Neuronal stem cell (in vitro differentiated cells): ENCODE data around the gene CLMN.

Experiments used
- DNase-seq: peaks from one replicate; pipeline ENCODE4 v3.0.0-alpha.2; 2013; ENCODE audit warnings: low spot score
- H2AFZ ChIP-seq: one replicate; pipeline ENCODE4 v1.6.1; 2013; ENCODE audit warnings: mild to moderate bottlenecking, low read length, inconsistent platforms
- H2AK5ac ChIP-seq: 2 replicates; pipeline ENCODE4 v1.6.1; 2013; ENCODE audit warnings: low read depth, mild to moderate bottlenecking, inconsistent platforms, low read length, moderate library complexity, mixed read lengths
- H2BK120ac ChIP-seq: 2 replicates; pipeline ENCODE4 v1.6.1; 2013; ENCODE audit warnings: low read depth, mild to moderate bottlenecking, inconsistent platforms, low read length, moderate library complexity, mixed read lengths
- H2BK12ac ChIP-seq: one replicate; pipeline ENCODE4 v1.6.1; 2013; ENCODE audit warnings: low read length, inconsistent platforms
- H2BK15ac ChIP-seq: 2 replicates; pipeline ENCODE4 v1.6.1; 2013; ENCODE audit warnings: mild to moderate bottlenecking, low read length, inconsistent platforms, mixed read lengths
- H2BK5ac ChIP-seq: one replicate; pipeline ENCODE4 v1.6.1; 2013; ENCODE audit warnings: inconsistent platforms, mild to moderate bottlenecking, low read length, moderate library complexity
- H3K14ac ChIP-seq: one replicate; pipeline ENCODE4 v1.6.1; 2013; ENCODE audit warnings: low read length, inconsistent platforms
- H3K18ac ChIP-seq: 2 replicates; pipeline ENCODE4 v1.6.1; 2013; ENCODE audit warnings: low read length, inconsistent platforms
- H3K23ac ChIP-seq: 2 replicates; pipeline ENCODE4 v1.6.1; 2013; ENCODE audit warnings: low read depth, mild to moderate bottlenecking, mixed read lengths, low read length, inconsistent platforms; ENCODE audit not compliant: poor library complexity
- H3K27ac ChIP-seq: replicated peaks from 3 replicates; pipeline ENCODE4 v1.5.1; 2013; ENCODE audit warnings: low read length, inconsistent platforms
- H3K27me3 ChIP-seq, 3 experiments: 2 replicates each; pipeline ENCODE4 v1.6.1; 2013; ENCODE audit warnings: low read length in 3 of 3, mild to moderate bottlenecking in 2 of 3, inconsistent platforms in 1 of 3, low read depth in 1 of 3, mixed read lengths in 1 of 3, moderate library complexity in 1 of 3; ENCODE audit not compliant: control insufficient read depth in 3 of 3, insufficient read depth in 3 of 3
- H3K36me3 ChIP-seq, 2 donors: replicated peaks in 1 of 2; 2 replicates each; pipeline ENCODE4 v1.6.1; 2013; ENCODE audit warnings: low read length in 2 of 2; ENCODE audit not compliant: control insufficient read depth in 2 of 2, insufficient read depth in 2 of 2
- H3K4ac ChIP-seq: 2 replicates; pipeline ENCODE4 v1.6.1; 2013; ENCODE audit warnings: inconsistent platforms, mild to moderate bottlenecking, low read length, moderate library complexity
- H3K4me1 ChIP-seq, 2 donors: 1 replicate in 1 of 2; 2 replicates in 1 of 2; pipeline ENCODE4 v1.6.1; 2013; ENCODE audit warnings: low read length in 2 of 2, low read depth in 1 of 2; ENCODE audit not compliant: control insufficient read depth in 2 of 2, insufficient read depth in 1 of 2
- H3K4me2 ChIP-seq: one replicate; pipeline ENCODE4 v1.6.1; 2013; ENCODE audit warnings: mild to moderate bottlenecking, low read length, inconsistent platforms; ENCODE audit not compliant: insufficient read depth, poor library complexity, severe bottlenecking
- H3K4me3 ChIP-seq, 2 donors: 2 replicates each; pipeline ENCODE4 v1.5.1; 2013; ENCODE audit warnings: low read length in 2 of 2, mild to moderate bottlenecking in 2 of 2, inconsistent platforms in 1 of 2, moderate library complexity in 1 of 2
- H3K79me1 ChIP-seq: one replicate; pipeline ENCODE4 v1.6.1; 2013; ENCODE audit warnings: low read depth, mild to moderate bottlenecking, inconsistent platforms, low read length, moderate library complexity
- H3K9ac ChIP-seq: one replicate; pipeline ENCODE4 v1.6.1; 2013; ENCODE audit warnings: mild to moderate bottlenecking, low read depth, low read length, inconsistent platforms; ENCODE audit not compliant: poor library complexity
- H3K9me3 ChIP-seq, 2 donors: replicated peaks in 1 of 2; 2 replicates each; pipeline versions ENCODE3 to v1.6.1; 2013; ENCODE audit warnings: low read length in 2 of 2, mild to moderate bottlenecking in 2 of 2, inconsistent platforms in 1 of 2, low read depth in 1 of 2, mixed read lengths in 1 of 2, moderate library complexity in 1 of 2; ENCODE audit not compliant: control insufficient read depth in 2 of 2, insufficient read depth in 1 of 2
- H4K8ac ChIP-seq: one replicate; pipeline ENCODE4 v1.6.1; 2013; ENCODE audit warnings: low read depth, mild to moderate bottlenecking, inconsistent platforms, low read length, moderate library complexity
- H4K91ac ChIP-seq: one replicate; pipeline ENCODE4 v1.6.1; 2013; ENCODE audit warnings: low read length, low read depth, mild to moderate bottlenecking, inconsistent platforms; ENCODE audit not compliant: poor library complexity
- WGBS, 2 donors: extraction: QIAGEN DNeasy Blood & Tissue Kit; methylation state at CpG; one replicate each; pipeline ENCODE4 v1.1.7; 2013; ENCODE audit warnings: missing lambda C conversion rate in 2 of 2, mixed read lengths in 1 of 2; ENCODE audit not compliant: insufficient read length in 2 of 2, insufficient replicate concordance in 1 of 2; ENCODE audit errors: extremely low coverage in 2 of 2; 5-methylcytosine and 5-hydroxymethylcytosine counted together

CLMN gene

GRCh38 chr14:95282354-95282985 is 37.2 kb downstream of the CLMN start:
- Histone ChIP-seq H4K8ac (no peak overlapping the region), H3K23ac (no peak overlapping the region)

GRCh38 chr14:95281560-95282176 is 38.0 kb downstream of the CLMN start:
- Histone ChIP-seq H3K4me3 (no peak overlapping the region), H2AFZ (no peak overlapping the region)
- DNase-seq, result no peak

More at GRCh38 chr14:95282354-95282985, 37.2 kb downstream of the CLMN start:
- H3K9me3 ChIP-seq, result peaks cover 0 to 3% of the 10 kb centered on the region in 2 donors
- WGBS, 2 donors, result no CpG with 5 or more reads among the region's 2 CpGs
- H3K27ac ChIP-seq, result no peak overlapping the region
- H4K91ac ChIP-seq, result no peak overlapping the region
- no peak overlapping the region for H3K9ac ChIP-seq
- no peak overlapping the region for H2AK5ac ChIP-seq
- no peak for DNase-seq
- H2BK120ac ChIP-seq, result no peak overlapping the region
- no peak overlapping the region for H2BK15ac ChIP-seq
- H2BK12ac ChIP-seq, result no peak overlapping the region
- no peaks in the 10 kb centered on the region for H3K27me3 ChIP-seq
- H3K4me3 ChIP-seq, result no peak overlapping the region
- no peak overlapping the region for H3K18ac ChIP-seq
- H3K36me3 ChIP-seq, result no peaks in the 10 kb centered on the region
- peaks cover 5 to 6% of the 10 kb centered on the region in 2 donors for H3K4me1 ChIP-seq
- no peak overlapping the region for H3K4ac ChIP-seq
- H2AFZ ChIP-seq, result peak overlapping the region; percentile 46
- H3K4me2 ChIP-seq, result no peak overlapping the region
- H3K79me1 ChIP-seq, result no peaks in the 10 kb centered on the region
- no peak overlapping the region for H2BK5ac ChIP-seq
- no peak overlapping the region for H3K14ac ChIP-seq

GRCh38 chr14:95275494-95275893 is 44.2 kb downstream of the CLMN start:
- H3K4me1 ChIP-seq, result no peaks in the 10 kb centered on the region
- H4K8ac ChIP-seq, result no peak overlapping the region
- no peak overlapping the region for H2BK120ac ChIP-seq
- H2BK15ac ChIP-seq, result no peak overlapping the region
- no peak overlapping the region for H2AFZ ChIP-seq
- no peak overlapping the region for H3K4me2 ChIP-seq
- H3K14ac ChIP-seq, result no peak overlapping the region
- no peak overlapping the region for H2AK5ac ChIP-seq
- no peak for DNase-seq
- no peak overlapping the region for H4K91ac ChIP-seq
- H3K18ac ChIP-seq, result no peak overlapping the region
- no peak overlapping the region for H3K4me3 ChIP-seq
- no peak overlapping the region for H3K4ac ChIP-seq
- H3K79me1 ChIP-seq, result no peaks in the 10 kb centered on the region
- peaks cover 0 to 3% of the 10 kb centered on the region in 2 donors for H3K9me3 ChIP-seq
- no peak overlapping the region for H2BK5ac ChIP-seq
- no peak overlapping the region for H3K9ac ChIP-seq
- H3K23ac ChIP-seq, result no peak overlapping the region
- H3K27me3 ChIP-seq, result no peaks in the 10 kb centered on the region
- no peaks in the 10 kb centered on the region for H3K36me3 ChIP-seq
- H2BK12ac ChIP-seq, result no peak overlapping the region
- no CpG with 5 or more reads among the region's 7 CpGs for WGBS, 2 donors
- no peak overlapping the region for H3K27ac ChIP-seq

More at GRCh38 chr14:95281560-95282176, 38.0 kb downstream of the CLMN start:
- H3K4ac ChIP-seq, result no peak overlapping the region
- no peak overlapping the region for H3K4me2 ChIP-seq
- no peak overlapping the region for H2BK120ac ChIP-seq
- H3K9me3 ChIP-seq, result peaks cover 0 to 3% of the 10 kb centered on the region in 2 donors
- H3K14ac ChIP-seq, result no peak overlapping the region
- H3K18ac ChIP-seq, result no peak overlapping the region
- H2BK15ac ChIP-seq, result no peak overlapping the region
- no peak overlapping the region for H3K23ac ChIP-seq
- peaks cover 0 to 6% of the 10 kb centered on the region in 2 donors for H3K4me1 ChIP-seq
- no peak overlapping the region for H3K9ac ChIP-seq
- H2AK5ac ChIP-seq, result no peak overlapping the region
- H2BK12ac ChIP-seq, result no peak overlapping the region
- no peaks in the 10 kb centered on the region for H3K36me3 ChIP-seq
- H4K8ac ChIP-seq, result no peak overlapping the region
- no peaks in the 10 kb centered on the region for H3K27me3 ChIP-seq
- no peak overlapping the region for H2BK5ac ChIP-seq
- H4K91ac ChIP-seq, result no peak overlapping the region
- no peak overlapping the region for H3K27ac ChIP-seq
- no peaks in the 10 kb centered on the region for H3K79me1 ChIP-seq
- WGBS, 2 donors, result no CpG with 5 or more reads among the region's 4 CpGs

- H3K4me1 ChIP-seq, result no peaks in the 10 kb centered on the region
- H2BK120ac ChIP-seq, result no peak overlapping the region
- H3K18ac ChIP-seq, result no peak overlapping the region
- H2BK5ac ChIP-seq, result no peak overlapping the region
- H3K9ac ChIP-seq, result no peak overlapping the region
- H3K4me3 ChIP-seq, result no peak overlapping the region
- no peak overlapping the region for H4K91ac ChIP-seq
- no peak overlapping the region for H2BK12ac ChIP-seq
- no peak overlapping the region for H2AK5ac ChIP-seq
- no peak overlapping the region for H3K27ac ChIP-seq
- H3K36me3 ChIP-seq, result no peaks in the 10 kb centered on the region
- H3K14ac ChIP-seq, result no peak overlapping the region
- H3K4me2 ChIP-seq, result no peak overlapping the region
- no peak overlapping the region for H2BK15ac ChIP-seq
- H3K27me3 ChIP-seq, result no peaks in the 10 kb centered on the region
- no peak overlapping the region for H3K23ac ChIP-seq
- H4K8ac ChIP-seq, result no peak overlapping the region
- no peak for DNase-seq
- no peak overlapping the region for H2AFZ ChIP-seq
- no CpG with 5 or more reads among the region's 6 CpGs for WGBS, 2 donors
- peaks cover 0 to 3% of the 10 kb centered on the region in 2 donors for H3K9me3 ChIP-seq
- H3K79me1 ChIP-seq, result no peaks in the 10 kb centered on the region
- no peak overlapping the region for H3K4ac ChIP-seq
Observed at GRCh38 chr14:95274874-95275273, 44.8 kb downstream of the CLMN start.
